ENCODE results near the gene CCDC27.

- TF ChIP-seq, protein P1, sequence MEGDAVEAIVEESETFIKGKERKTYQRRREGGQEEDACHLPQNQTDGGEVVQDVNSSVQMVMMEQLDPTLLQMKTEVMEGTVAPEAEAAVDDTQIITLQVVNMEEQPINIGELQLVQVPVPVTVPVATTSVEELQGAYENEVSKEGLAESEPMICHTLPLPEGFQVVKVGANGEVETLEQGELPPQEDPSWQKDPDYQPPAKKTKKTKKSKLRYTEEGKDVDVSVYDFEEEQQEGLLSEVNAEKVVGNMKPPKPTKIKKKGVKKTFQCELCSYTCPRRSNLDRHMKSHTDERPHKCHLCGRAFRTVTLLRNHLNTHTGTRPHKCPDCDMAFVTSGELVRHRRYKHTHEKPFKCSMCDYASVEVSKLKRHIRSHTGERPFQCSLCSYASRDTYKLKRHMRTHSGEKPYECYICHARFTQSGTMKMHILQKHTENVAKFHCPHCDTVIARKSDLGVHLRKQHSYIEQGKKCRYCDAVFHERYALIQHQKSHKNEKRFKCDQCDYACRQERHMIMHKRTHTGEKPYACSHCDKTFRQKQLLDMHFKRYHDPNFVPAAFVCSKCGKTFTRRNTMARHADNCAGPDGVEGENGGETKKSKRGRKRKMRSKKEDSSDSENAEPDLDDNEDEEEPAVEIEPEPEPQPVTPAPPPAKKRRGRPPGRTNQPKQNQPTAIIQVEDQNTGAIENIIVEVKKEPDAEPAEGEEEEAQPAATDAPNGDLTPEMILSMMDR (IDR thresholded peaks at IDR 0.05), result no peak
- TF ChIP-seq POLR2A (IDR thresholded peaks at IDR 0.05), result no peak
Observed at GRCh38 chr1:3778590-3779264, 26.5 kb downstream of the CCDC27 start.

Data from Peyer's patch (tissue), 4 donors.